Stimulated activated CD4-positive, alpha-beta T cell treated with anti-CD3 and anti-CD28 coated beads, Interleukin-15, amount 100 ng/mL, for 24 hours (primary cell): Measurements from ENCODE around the gene PAPOLG.
A peak's percentile ranks its signal among the peaks of the same experiment; 100 is the strongest.
"Not testable (repeated sequence)": the region's sequence is repeated elsewhere in the genome, so short reads cannot be mapped to it uniquely, and the experiment has no call there.

ENCODE experiments used
- DNase-seq: peaks from one replicate; pipeline ENCODE4 v3.0.0-alpha.2; 2020

Gene PAPOLG

DNA sequence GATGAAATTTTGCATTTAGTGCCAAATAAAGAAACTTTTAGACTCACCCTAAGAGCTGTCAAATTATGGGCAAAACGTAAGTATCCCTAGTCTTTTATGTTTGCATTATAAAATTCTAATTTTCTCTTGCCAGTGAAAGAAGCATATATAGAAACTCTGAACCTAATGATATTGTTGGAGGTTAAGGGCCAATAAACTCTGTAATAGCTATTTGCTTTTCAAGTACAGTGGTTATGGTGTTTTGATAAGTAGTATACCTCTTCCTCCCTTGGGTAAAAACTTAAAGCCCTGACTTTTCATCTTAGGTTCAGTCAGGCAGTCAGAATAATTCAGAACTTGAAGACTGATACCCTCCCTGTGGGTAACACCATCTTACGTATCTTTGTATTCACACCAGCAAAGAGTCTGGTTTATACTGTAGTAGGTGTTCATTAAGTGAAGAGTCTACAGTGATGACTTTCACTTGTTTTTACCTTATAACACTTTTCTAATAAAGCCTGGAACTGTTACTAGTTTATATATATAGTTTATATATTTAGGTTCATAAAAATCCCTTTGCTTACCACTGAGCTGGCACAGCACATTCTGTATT is 19.1 kb downstream of the PAPOLG start:
- no peak for DNase-seq

DNA sequence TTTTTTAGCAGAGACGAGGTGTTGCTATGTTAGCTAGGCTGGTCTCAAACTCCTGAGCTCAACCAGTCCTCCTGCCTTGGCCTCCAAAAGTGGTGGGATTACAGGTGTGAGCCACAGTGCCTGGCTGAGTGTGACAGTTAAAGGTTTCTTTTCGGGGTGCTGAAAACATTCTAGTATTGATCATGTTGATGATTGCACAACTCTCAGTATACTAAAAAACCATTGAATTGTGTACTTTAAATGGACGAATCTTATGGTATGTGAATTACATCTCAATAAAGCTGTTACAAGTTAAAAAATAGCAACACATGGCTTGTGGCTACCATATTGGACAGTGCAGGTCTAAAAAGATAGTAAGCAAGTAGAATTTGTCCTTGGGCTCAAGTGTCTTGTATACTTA is 22.3 kb downstream of the PAPOLG start:
- no peak for DNase-seq

GRCh38 chr2:60779426-60779825 is 23.4 kb downstream of the PAPOLG start:
- no peak for DNase-seq

DNA sequence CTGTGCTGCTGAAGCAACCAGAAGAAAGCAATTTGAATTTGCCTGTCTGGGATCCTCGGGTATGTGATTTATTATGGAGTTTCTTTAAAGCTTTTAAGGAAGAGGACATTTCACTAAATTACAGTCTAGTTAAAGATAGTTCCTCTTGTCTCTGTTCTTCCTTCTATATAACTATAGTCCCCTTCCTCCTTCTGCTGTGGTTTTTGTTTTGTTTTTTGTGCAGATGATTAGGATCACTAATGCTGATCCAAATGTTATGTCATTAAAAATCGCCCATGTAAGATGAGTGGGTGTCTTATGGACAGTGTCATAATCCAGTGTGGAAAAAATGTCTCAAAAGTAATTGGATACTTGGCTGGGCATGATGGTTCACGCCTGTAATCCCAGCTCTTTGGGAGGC is 24.7 kb downstream of the PAPOLG start:
- DNase-seq = no peak

GRCh38 chr2:60793169-60793568 is 37.1 kb downstream of the PAPOLG start:
- no peak for DNase-seq

DNA sequence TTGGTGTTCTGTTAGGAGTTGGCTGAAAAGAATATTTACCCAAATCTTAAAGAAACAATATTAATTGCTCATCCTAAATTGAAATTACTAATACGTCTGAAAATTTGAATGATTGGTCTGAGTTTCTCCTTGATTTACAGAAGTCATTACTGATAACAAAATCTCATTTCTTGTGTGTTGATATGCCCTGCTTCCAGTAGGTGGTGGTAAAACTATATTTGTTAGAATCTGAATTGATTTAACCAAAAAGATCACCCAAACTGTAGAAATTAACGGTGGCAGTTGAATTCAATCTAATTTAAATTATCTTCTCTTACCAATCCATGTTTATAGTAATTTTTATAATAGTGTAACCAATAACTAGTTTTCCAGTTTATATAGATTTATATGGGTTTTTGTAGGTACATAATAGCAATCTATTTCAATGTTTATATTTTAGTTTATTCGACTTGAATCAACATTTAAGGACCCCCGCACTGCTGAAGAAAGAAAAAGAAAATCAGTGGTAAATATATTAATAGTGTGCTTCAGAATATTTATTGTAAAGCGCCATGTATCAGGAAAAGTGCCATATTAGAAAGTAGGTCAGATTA is 38.3 kb downstream of the PAPOLG start:
- DNase-seq = no peak

- no peak for DNase-seq
Observed at GRCh38 chr2:60796573-60797509, 40.8 kb downstream of the PAPOLG start.

GRCh38 chr2:60804473-60804872 is 48.4 kb downstream of the PAPOLG start:
- no peak for DNase-seq

DNA sequence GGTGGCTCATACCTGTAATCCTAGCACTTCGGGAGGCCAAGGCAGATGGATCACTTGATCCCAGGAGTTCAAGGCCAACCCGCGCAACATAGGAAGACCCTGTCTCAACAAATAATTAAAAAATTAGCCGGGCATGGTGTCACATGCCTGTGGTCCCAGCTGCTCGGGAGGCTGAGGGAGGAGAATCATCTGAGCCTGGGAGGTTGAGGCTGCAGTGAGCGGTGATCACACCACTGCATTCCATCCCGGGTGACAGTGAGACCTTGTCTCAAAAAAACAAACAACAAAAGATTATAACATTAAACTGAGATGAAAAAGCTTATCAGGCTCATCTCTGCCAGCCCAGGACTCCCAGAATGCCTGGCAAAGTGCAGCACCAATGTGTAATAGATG is 50.5 kb downstream of the PAPOLG start:
- DNase-seq = no peak

DNA sequence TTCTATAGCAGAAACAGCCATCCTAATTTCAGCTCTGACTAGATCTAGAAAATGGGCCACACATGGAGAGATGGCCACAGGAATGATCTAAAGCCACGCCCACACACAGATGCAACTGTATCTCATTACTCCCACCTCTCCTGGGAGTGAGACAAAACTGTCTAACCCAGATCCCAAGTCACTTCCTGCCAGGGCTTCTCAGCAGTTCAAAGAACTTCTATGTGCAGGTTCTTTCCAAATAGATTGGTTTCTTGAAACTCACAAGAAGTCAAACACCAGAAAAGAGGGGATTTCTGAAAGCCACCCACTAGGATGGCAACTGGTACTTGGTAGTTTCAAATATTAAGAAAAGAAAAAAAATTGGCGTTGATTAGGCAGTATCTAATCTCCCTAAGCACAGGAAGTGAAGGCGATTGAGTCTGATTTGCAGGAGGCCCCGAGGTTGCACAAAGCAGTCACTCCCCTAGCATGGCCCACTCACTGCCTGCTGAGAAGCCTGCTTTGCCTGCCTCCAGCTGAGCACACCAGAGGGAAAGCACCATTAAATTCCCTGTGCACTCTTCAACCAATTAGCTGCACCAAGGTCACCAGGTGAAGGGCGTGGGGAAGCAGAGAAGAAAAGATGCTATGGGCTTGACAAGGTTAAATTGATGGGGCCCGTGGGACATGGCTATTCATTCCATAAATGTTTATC is 51.1 kb downstream of the PAPOLG start:
- DNase-seq = peak; percentile 77

- DNase-seq = no peak
Observed at GRCh38 chr2:60808330-60808801, 52.3 kb downstream of the PAPOLG start.

DNA sequence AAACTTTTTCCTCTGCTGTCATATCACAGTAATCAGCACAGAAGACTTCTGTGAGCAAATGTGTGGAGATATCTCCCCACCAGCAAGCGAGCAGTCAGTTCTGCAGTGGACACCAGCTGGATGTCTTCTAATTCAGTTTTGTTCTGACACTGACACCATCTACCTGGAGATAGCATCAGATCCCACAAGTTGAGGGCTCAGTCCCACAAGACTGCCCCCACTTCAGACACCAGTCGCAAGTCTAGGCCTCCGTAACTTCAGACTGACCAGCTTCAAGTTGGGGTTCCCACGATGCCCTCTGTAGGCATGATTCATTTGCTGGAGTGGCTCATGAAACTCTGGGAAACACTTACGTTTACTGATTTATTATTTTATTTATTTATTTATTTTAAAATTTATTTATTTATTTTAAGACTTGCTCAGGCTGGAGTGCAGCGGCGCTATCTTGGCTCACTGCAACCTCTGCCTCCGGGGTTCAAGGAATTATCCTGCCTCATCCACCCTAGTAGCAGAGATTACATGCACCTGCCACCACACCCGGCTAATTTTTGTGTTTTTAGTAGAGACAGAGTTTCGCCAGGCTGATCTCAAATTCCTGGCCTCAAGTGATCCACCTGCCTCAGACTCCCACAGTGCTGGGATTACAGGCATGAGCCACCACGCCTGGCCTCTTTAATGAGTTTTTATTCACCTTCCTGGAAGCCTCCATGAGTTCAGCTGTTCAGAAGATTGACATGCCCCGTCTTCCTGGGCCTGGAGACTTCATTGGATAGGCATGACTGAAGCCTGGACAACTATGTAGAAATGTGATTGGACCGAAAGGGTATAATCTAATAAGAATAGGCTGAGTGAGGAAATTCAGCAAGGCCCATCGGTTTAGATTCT is 55.7 kb downstream of the PAPOLG start:
- DNase-seq = no peak

DNA sequence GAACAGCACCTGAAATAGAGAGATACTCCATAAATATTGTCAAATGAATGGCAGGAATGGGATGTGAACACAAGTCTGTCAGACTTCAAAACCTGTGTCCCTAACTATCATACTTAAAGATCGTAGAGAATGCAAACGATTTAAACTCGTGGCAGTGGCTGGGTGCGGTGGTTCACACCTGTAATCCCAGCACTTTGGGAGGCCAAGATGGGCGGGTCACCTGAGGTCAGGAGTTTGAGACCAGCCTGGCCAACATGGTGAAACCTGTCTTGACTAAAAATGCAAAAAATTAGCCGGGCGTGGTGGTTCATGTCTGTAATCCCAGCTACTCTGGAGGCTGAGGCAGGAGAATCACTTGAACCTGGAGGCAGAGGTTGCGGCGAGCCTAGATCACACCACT is 61.1 kb downstream of the PAPOLG start:
- DNase-seq = not testable (repeated sequence)

- DNase-seq = peak; percentile 78
Observed at GRCh38 chr2:60818272-60818671, 62.2 kb downstream of the PAPOLG start.

DNA sequence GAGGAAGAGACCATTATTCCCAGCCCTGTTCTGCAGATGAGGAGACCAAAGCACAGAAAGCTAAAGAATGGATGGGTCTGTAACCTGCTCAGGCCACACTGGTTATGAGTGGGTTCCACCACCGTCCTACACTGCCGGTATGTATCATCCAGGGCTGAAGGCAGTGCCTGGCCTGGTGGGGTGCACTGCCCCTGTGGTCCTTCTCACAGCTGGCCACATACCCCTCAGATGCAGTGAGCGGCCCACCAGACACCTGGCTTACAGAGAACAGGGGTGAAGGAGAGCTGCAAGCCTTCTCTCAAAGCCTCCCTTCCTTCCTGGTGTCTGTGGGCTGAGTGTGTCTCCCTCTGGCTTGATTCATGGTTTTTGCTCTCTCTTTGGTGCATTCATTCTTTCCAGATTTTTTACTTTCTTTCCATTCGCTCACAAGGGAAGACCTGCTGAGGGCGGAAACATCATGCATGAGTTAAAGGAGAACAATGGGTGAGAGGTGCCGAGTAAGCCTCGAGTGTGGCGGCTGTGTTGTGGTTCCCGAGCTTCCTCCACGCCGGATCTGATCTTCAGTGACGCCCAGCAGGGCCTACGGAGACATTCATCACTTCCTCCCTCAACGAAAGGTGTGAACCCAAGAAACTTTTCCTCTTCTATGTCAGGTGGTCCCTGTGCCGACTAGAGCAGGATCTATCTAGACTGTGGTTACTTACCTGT is 63.2 kb downstream of the PAPOLG start:
- DNase-seq = peak; percentile 89

GRCh38 chr2:60819936-60820335 is 63.9 kb downstream of the PAPOLG start:
- DNase-seq = no peak

- DNase-seq = no peak
Observed at GRCh38 chr2:60820416-60821132, 64.5 kb downstream of the PAPOLG start.

- DNase-seq = no peak
Observed at GRCh38 chr2:60821133-60821469, 65.0 kb downstream of the PAPOLG start.

- DNase-seq = no peak
Observed at GRCh38 chr2:60821587-60822302, 65.7 kb downstream of the PAPOLG start.

DNA sequence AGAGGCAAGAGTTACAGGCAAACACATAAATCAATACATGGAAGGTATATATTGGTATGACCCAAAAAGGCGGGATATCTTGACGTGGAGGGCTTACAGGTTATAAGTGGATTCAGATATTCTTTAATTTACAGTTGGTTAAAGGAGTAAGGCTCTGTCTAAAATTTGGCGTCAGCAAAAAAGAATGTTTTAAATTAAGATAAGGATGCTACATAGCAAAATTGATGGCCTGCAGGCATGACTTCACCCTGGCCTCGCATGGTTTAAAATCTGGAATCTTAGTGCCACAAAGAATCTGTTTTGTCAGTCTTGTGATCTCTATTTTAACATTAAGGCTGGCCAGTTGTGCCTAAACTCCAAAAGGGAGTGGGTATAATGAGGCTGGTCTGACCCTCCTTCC is 66.9 kb downstream of the PAPOLG start:
- no peak for DNase-seq
